ENCODE data around the gene ACSL4. TPM values are rescaled to one million over a fixed set of nuclear protein-coding genes. Genes with fewer than 3 reads are reported as not detected.

The ACSL4 gene
- polyA plus RNA-seq (2013, experiment 1 of 2): 93.9 TPM
- 102 TPM for polyA plus RNA-seq (2013, experiment 2 of 2)

DNA sequence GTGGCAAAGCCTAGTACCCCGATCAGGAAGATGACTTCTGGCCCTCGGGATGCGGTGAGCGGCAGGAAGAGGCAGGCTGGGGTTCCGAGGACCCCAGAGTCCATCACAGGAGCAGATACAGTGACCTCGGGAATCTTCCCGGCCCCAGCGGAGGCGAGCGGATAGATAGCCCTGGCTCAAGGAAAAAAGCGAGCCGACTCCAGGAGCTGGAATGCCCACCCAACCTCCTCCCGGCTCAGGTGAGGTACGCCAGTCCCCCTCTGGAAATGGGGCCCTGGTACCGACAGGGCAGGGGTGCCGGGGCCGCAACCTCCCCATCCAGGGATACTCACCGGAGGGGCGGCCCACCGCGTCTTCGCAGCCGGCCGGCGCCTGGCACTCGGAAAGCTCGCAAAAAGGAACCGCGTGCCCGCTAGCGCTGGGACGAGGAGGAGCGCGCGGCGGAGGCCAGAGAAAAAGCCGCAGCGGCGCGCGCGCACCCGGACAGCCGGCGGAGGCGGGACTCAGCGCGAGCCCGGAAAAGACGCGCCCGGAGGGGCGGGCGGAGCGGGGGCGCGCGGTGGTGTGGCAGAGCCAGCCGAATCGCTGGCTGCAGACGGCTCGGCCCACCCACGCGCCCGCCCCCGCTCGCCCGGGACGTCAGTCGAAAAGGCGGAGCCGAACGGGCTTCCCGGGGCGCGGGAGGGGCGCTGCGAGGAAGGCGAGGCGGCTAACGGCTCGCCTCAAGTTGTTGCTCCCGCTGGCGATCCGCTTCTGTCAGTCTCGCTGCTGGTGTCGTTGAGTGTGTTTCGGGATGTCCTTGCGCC is at the start of gene ACSL4:
Gene ACSL4, minus strand, starts transcription at position 451 of the 806 bp plus-strand sequence. CDS start 49,894 bp downstream, outside the sequence.
- peak; percentile 87 for DNase-seq
- Histone ChIP-seq H2AK5ac (ENCODE audit: low read length, severe bottlenecking) (peak within 1 kb of the TSS; percentile 35), H3K9me3 (ENCODE audit: control insufficient read depth, low read length) (no peaks in the 10 kb centered on the region), H3K4ac (ENCODE audit: low read depth in 1 of 2, low read length in 2 of 2) (peak within 1 kb of the TSS; percentile 86 to 97), H3K4me1 (ENCODE audit: control insufficient read depth, insufficient read depth, low read depth, low read length) (no peaks in the 10 kb centered on the region), H2BK12ac (ENCODE audit: low read length in 2 of 2) (peak within 1 kb of the TSS in 1 of 2 experiments; percentile 66), H3K14ac (ENCODE audit: low read length in 2 of 2) (peak within 1 kb of the TSS in 1 of 2 experiments; percentile 89), H4K91ac (ENCODE audit: low read length) (peak within 1 kb of the TSS; percentile 86), H3K36me3 (ENCODE audit: control insufficient read depth in 1 of 2, insufficient read depth in 2 of 2, low read depth in 1 of 2, low read length in 2 of 2) (no peaks in the 10 kb centered on the region), H3K18ac (ENCODE audit: low read depth in 1 of 2, low read length in 2 of 2) (peak within 1 kb of the TSS; percentile 81 to 93), H3K23ac (ENCODE audit: low read length in 2 of 2) (peak within 1 kb of the TSS in 1 of 2 experiments; percentile 64), H2BK15ac (ENCODE audit: low read depth, poor library complexity, severe bottlenecking) (no peak within 1 kb of the TSS), H3K27ac (ENCODE audit: low read length, poor library complexity, severe bottlenecking) (peak within 1 kb of the TSS; percentile 90), H3K4me2 (ENCODE audit: low read length, poor library complexity, severe bottlenecking) (peak within 1 kb of the TSS; percentile 54), H3K27me3 (ENCODE audit: control insufficient read depth in 1 of 2, insufficient read depth in 1 of 2, low read length in 2 of 2) (peaks cover 0 to 16% of the 10 kb centered on the region in 2 experiments), H2BK120ac (ENCODE audit: low read depth, low read length) (peak within 1 kb of the TSS; percentile 34), H4K8ac (ENCODE audit: low read length) (peak within 1 kb of the TSS; percentile 69), H3K79me1 (replicated peaks; ENCODE audit: low read length, poor library complexity, severe bottlenecking) (no peaks in the 10 kb centered on the region), H2BK5ac (ENCODE audit: low read depth, low read length, poor library complexity, severe bottlenecking) (peak within 1 kb of the TSS; percentile 81), H3K9ac (ENCODE audit: low read length) (peak within 1 kb of the TSS; percentile 99), H3K4me3 (ENCODE audit: insufficient read depth in 1 of 2, low read depth in 1 of 2, low read length in 2 of 2) (peak within 1 kb of the TSS; percentile 75 to 94), H2AFZ (ENCODE audit: low read depth, low read length) (no peak within 1 kb of the TSS)
- WGBS: 0% methylated on average over 26 of the region's 89 CpGs

DNA sequence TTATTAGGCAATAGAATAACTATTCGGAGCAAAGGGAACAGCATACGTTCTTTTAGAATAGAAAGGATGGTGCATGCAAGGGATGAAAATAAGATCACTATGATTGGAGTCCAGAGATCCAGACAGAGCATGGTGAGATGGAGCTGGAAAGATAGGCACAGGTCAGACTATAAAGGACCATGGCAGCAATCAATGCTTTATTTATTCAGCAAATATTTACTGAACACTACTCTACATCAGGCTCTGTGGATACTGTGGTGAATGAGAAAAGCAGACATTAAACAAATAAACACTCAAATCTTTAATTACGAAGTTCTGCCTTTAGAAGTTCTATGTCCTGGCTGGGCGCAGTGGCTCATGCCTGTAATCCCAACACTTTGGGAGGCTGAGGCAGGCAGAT is 44.7 kb upstream of the ACSL4 start:
- H2BK15ac ChIP-seq (ENCODE audit: low read depth, poor library complexity, severe bottlenecking): no peak overlapping the region
- H2BK12ac ChIP-seq (ENCODE audit: low read length in 2 of 2): no peak overlapping the region
- 94% methylated on average over 4 of the region's 4 CpGs for WGBS
- H2BK120ac ChIP-seq (ENCODE audit: low read depth, low read length): no peak overlapping the region
- H4K91ac ChIP-seq (ENCODE audit: low read length): no peak overlapping the region
- H3K4me3 ChIP-seq (ENCODE audit: insufficient read depth in 1 of 2, low read depth in 1 of 2, low read length in 2 of 2): no peak overlapping the region
- no peak overlapping the region for H3K18ac ChIP-seq (ENCODE audit: low read depth in 1 of 2, low read length in 2 of 2)
- H3K9ac ChIP-seq (ENCODE audit: low read length): no peak overlapping the region
- no peak overlapping the region for H3K4ac ChIP-seq (ENCODE audit: low read depth in 1 of 2, low read length in 2 of 2)
- DNase-seq: no peak
- H3K9me3 ChIP-seq (ENCODE audit: control insufficient read depth, low read length): no peaks in the 10 kb centered on the region
- H3K4me2 ChIP-seq (ENCODE audit: low read length, poor library complexity, severe bottlenecking): no peak overlapping the region
- no peaks in the 10 kb centered on the region for H3K79me1 ChIP-seq (replicated peaks; ENCODE audit: low read length, poor library complexity, severe bottlenecking)
- no peak overlapping the region for H3K23ac ChIP-seq (ENCODE audit: low read length in 2 of 2)
- no peak overlapping the region for H2BK5ac ChIP-seq (ENCODE audit: low read depth, low read length, poor library complexity, severe bottlenecking)
- no peak overlapping the region for H2AFZ ChIP-seq (ENCODE audit: low read depth, low read length)
- no peak overlapping the region for H3K27ac ChIP-seq (ENCODE audit: low read length, poor library complexity, severe bottlenecking)
- H3K36me3 ChIP-seq (ENCODE audit: control insufficient read depth in 1 of 2, insufficient read depth in 2 of 2, low read depth in 1 of 2, low read length in 2 of 2): no peaks in the 10 kb centered on the region
- no peak overlapping the region for H3K14ac ChIP-seq (ENCODE audit: low read length in 2 of 2)
- no peak overlapping the region for H2AK5ac ChIP-seq (ENCODE audit: low read length, severe bottlenecking)
- H3K27me3 ChIP-seq (ENCODE audit: control insufficient read depth in 1 of 2, insufficient read depth in 1 of 2, low read length in 2 of 2): peaks cover 0 to 9% of the 10 kb centered on the region in 2 experiments
- H4K8ac ChIP-seq (ENCODE audit: low read length): no peak overlapping the region
- no peaks in the 10 kb centered on the region for H3K4me1 ChIP-seq (ENCODE audit: control insufficient read depth, insufficient read depth, low read depth, low read length)

DNA sequence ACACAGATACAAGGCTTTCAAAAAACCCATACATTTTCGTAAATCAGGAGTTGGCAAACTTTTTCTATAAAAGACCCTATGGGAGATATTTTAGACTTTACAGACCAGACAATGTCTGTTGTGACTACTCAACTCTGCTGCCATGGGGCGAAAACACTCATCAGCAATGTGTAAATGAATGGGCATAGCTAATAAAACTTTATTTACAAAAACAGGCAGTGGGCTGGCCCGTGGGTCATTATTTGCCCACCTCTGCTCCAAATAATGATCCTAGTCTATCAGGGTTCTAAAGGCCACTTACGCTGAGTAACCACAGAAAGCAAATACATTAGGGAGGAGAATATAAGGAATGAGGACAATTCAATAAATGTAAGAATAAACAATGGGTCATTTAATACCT is 43.9 kb upstream of the ACSL4 start:
- Histone ChIP-seq H2BK5ac (ENCODE audit: low read depth, low read length, poor library complexity, severe bottlenecking) (no peak overlapping the region), H3K23ac (ENCODE audit: low read length in 2 of 2) (no peak overlapping the region)

DNA sequence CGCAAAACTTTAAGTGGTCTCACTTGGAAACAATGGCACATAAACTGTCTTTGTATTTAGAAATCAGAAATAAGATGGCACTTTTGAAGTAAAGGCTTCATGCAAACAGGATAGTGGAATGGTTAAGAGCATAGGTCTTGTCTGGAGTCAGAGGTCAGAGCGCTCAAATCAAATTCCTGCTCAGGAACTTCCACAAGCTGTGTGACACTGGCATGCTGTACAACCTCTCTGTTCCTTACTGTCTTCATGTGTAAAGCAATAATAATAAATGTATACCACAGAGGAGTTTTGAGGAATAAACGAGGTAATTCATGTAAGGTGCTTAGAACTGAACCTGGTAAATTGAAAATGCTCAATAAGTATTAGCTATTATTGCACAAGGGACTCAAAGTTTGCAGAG is 43.4 kb upstream of the ACSL4 start:
- no peak overlapping the region for H2AFZ ChIP-seq (ENCODE audit: low read depth, low read length)

More for the DNA sequence above, 43.9 kb upstream of the ACSL4 start:
- DNase-seq: no peak
- peaks cover 0 to 9% of the 10 kb centered on the region in 2 experiments for H3K27me3 ChIP-seq (ENCODE audit: control insufficient read depth in 1 of 2, insufficient read depth in 1 of 2, low read length in 2 of 2)
- no peak overlapping the region for H3K4me3 ChIP-seq (ENCODE audit: insufficient read depth in 1 of 2, low read depth in 1 of 2, low read length in 2 of 2)
- H2BK15ac ChIP-seq (ENCODE audit: low read depth, poor library complexity, severe bottlenecking): no peak overlapping the region
- no peak overlapping the region for H3K4ac ChIP-seq (ENCODE audit: low read depth in 1 of 2, low read length in 2 of 2)
- H4K8ac ChIP-seq (ENCODE audit: low read length): no peak overlapping the region
- no peak overlapping the region for H2AK5ac ChIP-seq (ENCODE audit: low read length, severe bottlenecking)
- H3K4me2 ChIP-seq (ENCODE audit: low read length, poor library complexity, severe bottlenecking): no peak overlapping the region
- no peak overlapping the region for H3K18ac ChIP-seq (ENCODE audit: low read depth in 1 of 2, low read length in 2 of 2)
- no peak overlapping the region for H3K9ac ChIP-seq (ENCODE audit: low read length)
- H3K27ac ChIP-seq (ENCODE audit: low read length, poor library complexity, severe bottlenecking): no peak overlapping the region
- H2BK120ac ChIP-seq (ENCODE audit: low read depth, low read length): no peak overlapping the region
- no peak overlapping the region for H4K91ac ChIP-seq (ENCODE audit: low read length)
- 100% methylated on average over 1 of the region's 4 CpGs for WGBS
- H3K9me3 ChIP-seq (ENCODE audit: control insufficient read depth, low read length): no peaks in the 10 kb centered on the region
- no peaks in the 10 kb centered on the region for H3K36me3 ChIP-seq (ENCODE audit: control insufficient read depth in 1 of 2, insufficient read depth in 2 of 2, low read depth in 1 of 2, low read length in 2 of 2)
- no peaks in the 10 kb centered on the region for H3K4me1 ChIP-seq (ENCODE audit: control insufficient read depth, insufficient read depth, low read depth, low read length)
- H2BK12ac ChIP-seq (ENCODE audit: low read length in 2 of 2): no peak overlapping the region
- H3K14ac ChIP-seq (ENCODE audit: low read length in 2 of 2): no peak overlapping the region
- no peak overlapping the region for H2AFZ ChIP-seq (ENCODE audit: low read depth, low read length)
- H3K79me1 ChIP-seq (replicated peaks; ENCODE audit: low read length, poor library complexity, severe bottlenecking): no peaks in the 10 kb centered on the region

More for the DNA sequence above, 43.4 kb upstream of the ACSL4 start:
- no peak overlapping the region for H2BK15ac ChIP-seq (ENCODE audit: low read depth, poor library complexity, severe bottlenecking)
- 100% methylated on average over 1 of the region's 3 CpGs for WGBS
- no peak overlapping the region for H4K91ac ChIP-seq (ENCODE audit: low read length)
- H3K4me3 ChIP-seq (ENCODE audit: insufficient read depth in 1 of 2, low read depth in 1 of 2, low read length in 2 of 2): no peak overlapping the region
- no peak overlapping the region for H3K23ac ChIP-seq (ENCODE audit: low read length in 2 of 2)
- no peak overlapping the region for H3K18ac ChIP-seq (ENCODE audit: low read depth in 1 of 2, low read length in 2 of 2)
- H3K36me3 ChIP-seq (ENCODE audit: control insufficient read depth in 1 of 2, insufficient read depth in 2 of 2, low read depth in 1 of 2, low read length in 2 of 2): no peaks in the 10 kb centered on the region
- no peak overlapping the region for H3K4me2 ChIP-seq (ENCODE audit: low read length, poor library complexity, severe bottlenecking)
- no peak for DNase-seq
- H3K79me1 ChIP-seq (replicated peaks; ENCODE audit: low read length, poor library complexity, severe bottlenecking): no peaks in the 10 kb centered on the region
- H3K4ac ChIP-seq (ENCODE audit: low read depth in 1 of 2, low read length in 2 of 2): no peak overlapping the region
- H3K27ac ChIP-seq (ENCODE audit: low read length, poor library complexity, severe bottlenecking): no peak overlapping the region
- no peak overlapping the region for H4K8ac ChIP-seq (ENCODE audit: low read length)
- H3K4me1 ChIP-seq (ENCODE audit: control insufficient read depth, insufficient read depth, low read depth, low read length): no peaks in the 10 kb centered on the region
- no peak overlapping the region for H2BK120ac ChIP-seq (ENCODE audit: low read depth, low read length)
- no peak overlapping the region for H2AK5ac ChIP-seq (ENCODE audit: low read length, severe bottlenecking)
- no peaks in the 10 kb centered on the region for H3K9me3 ChIP-seq (ENCODE audit: control insufficient read depth, low read length)
- H3K9ac ChIP-seq (ENCODE audit: low read length): no peak overlapping the region
- no peak overlapping the region for H3K14ac ChIP-seq (ENCODE audit: low read length in 2 of 2)
- no peak overlapping the region for H2BK5ac ChIP-seq (ENCODE audit: low read depth, low read length, poor library complexity, severe bottlenecking)
- H2BK12ac ChIP-seq (ENCODE audit: low read length in 2 of 2): no peak overlapping the region
- H3K27me3 ChIP-seq (ENCODE audit: control insufficient read depth in 1 of 2, insufficient read depth in 1 of 2, low read length in 2 of 2): peaks cover 0 to 9% of the 10 kb centered on the region in 2 experiments
